Neural progenitor cell (in vitro differentiated cells): ENCODE results near the gene NRG3.

ENCODE experiments used
- CTCF ChIP-seq: fragments of 200-600 bp; sonication (generic); IDR thresholded peaks from 2 replicates; pipeline ENCODE4 v1.5.1; 2017; ENCODE audit warnings: antibody characterized with exemption, mild to moderate bottlenecking
- EZH2 ChIP-seq: fragments of 200-600 bp; sonication (generic); IDR thresholded peaks from 2 replicates; pipeline ENCODE4 v1.6.1; 2017; ENCODE audit warnings: antibody characterized with exemption, mild to moderate bottlenecking, moderate library complexity
- EZH2phosphoT487 ChIP-seq: fragments of 200-600 bp; sonication (generic); IDR thresholded peaks from 2 replicates; pipeline ENCODE4 v1.6.1; 2017; ENCODE audit warnings: antibody characterized with exemption

- TF ChIP-seq EZH2phosphoT487 = no peak
- TF ChIP-seq CTCF = no peak
- TF ChIP-seq EZH2 = no peak
These were observed 946.0 kb downstream of the NRG3 start for GRCh38 chr10:82821043-82821442.
